Fibroblast of villous mesenchyme (primary cell): Measurements from ENCODE around the gene MLXIPL. TPM values are rescaled to one million over a fixed set of nuclear protein-coding genes. Genes with fewer than 3 reads are reported as not detected.
"Not testable (repeated sequence)": the region's sequence is repeated elsewhere in the genome, so short reads cannot be mapped to it uniquely, and the experiment has no call there.

Source experiments
- DNase-seq: peaks from one replicate; pipeline ENCODE4 v3.0.0-alpha.2; 2010; ENCODE audit warnings: low read depth
- H3K4me3 ChIP-seq: 2 replicates; pipeline ENCODE4 v1.5.1; 2011; ENCODE audit warnings: low read depth, mild to moderate bottlenecking, low read length
- total RNA-seq: library from RNA; depleted of rRNA; stranded (reverse); fragments of >200 nt; gene quantifications from 2 replicates; pipeline ENCODE4 v1.2.3, GENCODE V29; 2012
- TF ChIP-seq, protein P1 (sequence below): IDR thresholded peaks from 2 replicates; pipeline ENCODE4 v1.5.1; 2012; ENCODE audit warnings: low read depth, mild to moderate bottlenecking, low read length; ENCODE audit not compliant: insufficient read depth

MLXIPL gene
- total RNA-seq, 1 donor = not detected

DNA sequence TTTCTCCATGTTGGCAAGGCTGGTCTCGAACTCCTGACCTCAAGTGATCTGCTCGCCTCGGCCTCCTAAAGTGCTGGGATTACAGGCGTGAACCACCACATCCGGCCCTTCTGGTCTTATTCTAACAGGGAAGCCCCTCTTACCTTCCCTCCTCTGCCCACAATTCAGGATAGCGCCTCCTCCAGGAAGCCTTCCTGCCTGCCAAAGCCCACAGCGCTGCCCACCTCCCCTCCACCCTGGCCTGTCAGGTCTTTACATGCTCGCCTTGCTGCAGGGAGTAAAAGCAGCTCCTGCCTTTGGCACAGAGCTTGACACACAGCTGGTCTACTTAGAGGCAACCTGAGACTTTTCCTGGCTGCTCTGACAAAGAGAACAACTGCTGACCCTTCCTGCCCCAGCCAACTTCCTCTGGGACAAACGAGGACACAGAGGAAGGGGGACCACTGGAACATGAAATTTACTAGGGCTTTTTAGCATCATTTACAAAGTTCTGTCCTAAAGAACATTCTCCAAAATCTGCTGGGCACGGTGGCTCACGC is 13.2 kb downstream of the MLXIPL start:
- H3K4me3 ChIP-seq = no peak overlapping the region
- TF ChIP-seq, protein P1, sequence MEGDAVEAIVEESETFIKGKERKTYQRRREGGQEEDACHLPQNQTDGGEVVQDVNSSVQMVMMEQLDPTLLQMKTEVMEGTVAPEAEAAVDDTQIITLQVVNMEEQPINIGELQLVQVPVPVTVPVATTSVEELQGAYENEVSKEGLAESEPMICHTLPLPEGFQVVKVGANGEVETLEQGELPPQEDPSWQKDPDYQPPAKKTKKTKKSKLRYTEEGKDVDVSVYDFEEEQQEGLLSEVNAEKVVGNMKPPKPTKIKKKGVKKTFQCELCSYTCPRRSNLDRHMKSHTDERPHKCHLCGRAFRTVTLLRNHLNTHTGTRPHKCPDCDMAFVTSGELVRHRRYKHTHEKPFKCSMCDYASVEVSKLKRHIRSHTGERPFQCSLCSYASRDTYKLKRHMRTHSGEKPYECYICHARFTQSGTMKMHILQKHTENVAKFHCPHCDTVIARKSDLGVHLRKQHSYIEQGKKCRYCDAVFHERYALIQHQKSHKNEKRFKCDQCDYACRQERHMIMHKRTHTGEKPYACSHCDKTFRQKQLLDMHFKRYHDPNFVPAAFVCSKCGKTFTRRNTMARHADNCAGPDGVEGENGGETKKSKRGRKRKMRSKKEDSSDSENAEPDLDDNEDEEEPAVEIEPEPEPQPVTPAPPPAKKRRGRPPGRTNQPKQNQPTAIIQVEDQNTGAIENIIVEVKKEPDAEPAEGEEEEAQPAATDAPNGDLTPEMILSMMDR = no peak
- DNase-seq = no peak

DNA sequence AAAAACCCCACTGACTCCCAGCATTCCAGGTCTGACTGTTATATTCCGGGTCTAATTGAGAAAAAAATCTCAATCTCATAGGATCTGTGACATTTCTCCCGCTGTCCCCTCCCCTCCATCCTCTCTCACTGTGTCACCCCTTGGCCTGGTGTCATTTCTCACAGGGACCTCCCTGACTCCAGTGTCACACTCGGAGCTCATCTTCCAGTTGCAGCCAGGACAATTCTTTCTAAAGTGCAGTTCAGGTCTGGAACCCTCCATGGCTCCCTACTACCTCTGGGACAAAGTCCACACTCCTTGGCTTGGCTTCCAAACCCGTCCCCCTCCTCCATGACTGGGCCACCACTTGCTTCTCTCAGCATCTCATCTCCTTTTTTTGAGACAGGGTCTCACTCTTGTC is 14.2 kb downstream of the MLXIPL start:
- TF ChIP-seq, protein P1 = no peak
- no peak overlapping the region for H3K4me3 ChIP-seq
- no peak for DNase-seq

DNA sequence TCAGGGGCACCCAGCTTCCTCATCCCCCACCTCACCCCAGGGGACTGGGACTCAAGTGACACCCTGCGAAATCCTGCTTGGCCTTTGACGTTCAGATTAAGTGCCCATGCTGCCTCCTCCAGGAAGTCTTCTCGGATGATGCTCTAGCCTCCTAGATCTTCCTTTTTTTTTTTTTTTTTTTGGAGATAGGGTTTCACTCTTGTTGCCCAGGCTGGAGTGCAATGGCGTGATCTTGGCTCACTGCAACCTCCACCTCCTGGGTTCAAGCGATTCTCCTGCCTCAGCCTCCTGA is 16.7 kb downstream of the MLXIPL start:
- DNase-seq, H3K4me3 ChIP-seq: not testable (repeated sequence)

DNA sequence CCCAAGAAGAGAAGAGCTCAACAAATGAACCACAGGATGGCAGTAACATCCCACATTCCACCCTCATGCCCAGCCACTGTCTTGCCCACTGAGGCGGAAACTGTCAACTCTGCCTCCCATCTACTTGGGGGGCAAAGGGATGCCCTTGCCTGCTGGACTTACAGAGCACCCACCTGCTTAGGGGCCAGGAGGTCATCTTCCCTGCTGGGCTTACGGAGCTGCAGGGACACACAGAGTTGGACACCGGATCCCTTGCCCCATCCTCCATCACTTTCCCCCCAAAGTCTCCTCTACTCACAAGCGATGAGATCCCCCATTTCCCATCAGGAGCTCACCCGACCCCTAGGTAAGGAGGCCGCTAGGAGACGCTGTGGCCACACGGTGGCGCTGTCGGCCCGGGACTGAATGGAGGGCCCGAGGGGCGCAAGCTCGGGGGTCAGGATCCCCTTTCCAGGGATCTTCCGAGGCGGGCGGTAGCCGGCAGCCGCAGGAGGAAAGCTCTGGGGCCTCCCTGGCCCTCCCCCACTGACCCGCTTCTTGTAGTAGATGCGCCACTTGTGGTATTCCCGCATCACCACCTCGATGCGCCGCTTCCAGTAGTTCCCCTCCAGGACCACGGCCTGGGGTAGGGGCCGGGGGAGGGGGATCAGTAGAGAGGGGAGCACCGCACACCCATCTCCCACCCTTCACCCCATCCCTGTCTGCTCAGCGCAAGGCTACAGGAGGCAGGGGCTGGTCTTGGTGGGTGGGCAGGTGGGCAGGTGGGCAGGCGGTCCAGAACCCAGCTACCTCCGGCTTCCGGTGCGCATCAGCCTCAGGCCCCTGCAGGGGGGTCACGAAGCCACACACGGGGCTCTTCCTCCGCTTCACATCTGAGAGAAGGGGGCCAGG is 17.3 kb downstream of the MLXIPL start:
- no peak overlapping the region for H3K4me3 ChIP-seq
- TF ChIP-seq, protein P1 = peak; percentile 89
- DNase-seq = peak; percentile 28

DNA sequence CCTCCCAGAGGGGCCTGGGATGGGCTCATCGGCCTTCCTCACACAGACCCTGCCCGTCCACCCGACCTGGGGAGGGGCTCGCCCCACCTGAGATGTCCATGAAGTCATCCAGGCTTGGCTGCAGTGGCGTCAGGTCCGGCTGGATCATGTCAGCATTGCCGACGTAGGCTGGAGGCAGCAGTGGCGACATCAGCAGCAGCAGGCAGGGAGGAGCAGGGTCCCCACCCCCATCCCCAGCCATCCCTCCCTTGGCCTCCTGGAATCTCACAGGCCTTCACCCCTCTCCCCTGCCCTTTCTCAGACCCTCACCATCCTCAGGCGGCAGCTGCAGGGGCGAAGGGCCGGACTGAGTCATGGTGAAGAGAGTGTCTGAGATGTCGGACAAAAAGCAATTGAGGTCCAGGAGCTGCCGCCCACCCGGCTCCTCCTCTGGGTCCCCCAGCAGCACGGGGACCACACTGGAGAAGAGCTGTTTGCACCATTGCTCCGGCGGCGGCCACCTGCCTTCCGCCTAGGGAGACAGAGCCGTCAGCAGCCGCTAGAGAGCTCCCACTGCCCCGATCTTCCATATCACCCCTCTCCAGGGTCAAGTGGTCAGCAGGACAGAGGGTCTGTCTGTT is 18.6 kb downstream of the MLXIPL start:
- DNase-seq = no peak
- TF ChIP-seq, protein P1 = no peak
- H3K4me3 ChIP-seq = no peak overlapping the region

DNA sequence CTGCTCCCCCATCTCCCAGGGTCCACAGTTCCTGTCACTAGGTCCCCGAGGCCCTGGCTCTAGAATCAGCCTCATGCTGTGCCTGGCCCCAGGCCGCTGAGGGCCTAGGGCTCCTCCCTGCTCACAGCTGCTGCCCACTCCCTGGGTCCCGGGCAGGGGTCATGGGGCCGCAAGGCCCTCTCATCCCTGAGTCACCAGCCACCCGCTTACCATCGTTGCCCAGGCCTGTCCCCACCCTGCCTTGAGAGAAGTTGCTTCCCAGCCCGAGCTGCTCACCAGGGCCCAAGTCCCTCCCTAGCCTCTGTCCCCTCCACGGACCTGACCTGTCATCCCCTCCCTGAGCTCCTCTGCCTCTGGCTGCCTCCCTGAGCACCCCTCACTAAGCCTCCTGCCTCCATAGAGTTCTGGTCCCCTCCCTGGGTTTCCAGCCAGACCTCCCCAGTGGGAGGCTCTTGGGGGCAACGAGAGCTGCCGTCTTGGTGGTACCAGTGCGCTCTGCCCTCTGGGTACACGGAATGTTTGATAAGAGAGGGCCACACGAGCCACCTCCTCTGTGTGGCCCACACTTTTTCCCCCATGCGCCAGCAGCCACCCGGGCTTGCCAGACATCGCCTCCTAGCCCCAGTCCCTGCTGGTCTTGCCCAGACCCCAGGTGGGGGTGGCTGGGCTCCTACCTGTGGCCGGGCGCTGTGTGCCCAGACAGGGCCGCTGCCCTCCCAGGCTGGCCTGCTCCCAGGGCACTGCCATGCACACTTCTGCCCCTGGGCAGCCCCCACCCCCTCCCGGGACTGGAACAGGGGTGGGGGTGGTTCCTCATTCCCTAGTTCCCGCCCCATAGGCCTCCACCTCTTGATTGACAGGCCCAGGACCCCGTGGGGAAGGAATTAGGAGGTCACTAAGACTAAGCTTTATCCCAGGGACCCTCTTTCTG is 21.3 kb downstream of the MLXIPL start:
- TF ChIP-seq, protein P1 = no peak
- DNase-seq = no peak
- no peak overlapping the region for H3K4me3 ChIP-seq
